Liver (tissue), 9 donors: ENCODE measurements around the gene DSC1. TPM values are rescaled to one million over a fixed set of nuclear protein-coding genes. Genes with fewer than 3 reads are reported as not detected.
A peak's percentile ranks its signal among the peaks of the same experiment; 100 is the strongest.

Source experiments
- DNase-seq: peaks from one replicate; pipeline ENCODE4 v3.0.0-alpha.2; 2017; ENCODE audit warnings: low spot score
- H3K27ac ChIP-seq, 2 donors: one replicate each; pipeline ENCODE4 v1.7.0; 2013; ENCODE audit warnings: inconsistent platforms in 2 of 2, low read length in 2 of 2, control low read depth in 1 of 2, low read depth in 1 of 2, mild to moderate bottlenecking in 1 of 2
- H3K27me3 ChIP-seq, 4 donors: one replicate each; pipeline versions ENCODE4 v1.6.1 to v1.7.0; 2013; ENCODE audit warnings: low read length in 3 of 4, inconsistent platforms in 1 of 4, mild to moderate bottlenecking in 1 of 4, moderate library complexity in 1 of 4; ENCODE audit not compliant: control insufficient read depth in 4 of 4, insufficient read depth in 4 of 4
- H3K36me3 ChIP-seq, 4 donors: one replicate each; pipeline versions ENCODE4 v1.6.1 to v1.7.0; 2013; ENCODE audit warnings: low read length in 3 of 4, mild to moderate bottlenecking in 3 of 4, low read depth in 1 of 4, moderate library complexity in 1 of 4; ENCODE audit not compliant: control insufficient read depth in 4 of 4, insufficient read depth in 3 of 4
- H3K4me1 ChIP-seq, 4 donors: one replicate each; pipeline versions ENCODE4 v1.6.1 to v1.7.0; 2013; ENCODE audit warnings: low read length in 3 of 4, mild to moderate bottlenecking in 3 of 4, moderate library complexity in 1 of 4; ENCODE audit not compliant: control insufficient read depth in 4 of 4, insufficient read depth in 4 of 4
- H3K4me3 ChIP-seq, 3 donors: one replicate each; pipeline versions ENCODE4 v1.6.1 to v1.7.0; 2013; ENCODE audit warnings: low read length in 3 of 3, control low read depth in 1 of 3, low read depth in 1 of 3, mild to moderate bottlenecking in 1 of 3
- H3K9ac ChIP-seq, 2 donors: one replicate each; pipeline ENCODE4 v1.7.0; 2013; ENCODE audit warnings: low read length in 2 of 2, mild to moderate bottlenecking in 2 of 2, moderate library complexity in 2 of 2, control low read depth in 1 of 2, low read depth in 1 of 2
- H3K9me3 ChIP-seq, 4 donors: one replicate each; pipeline versions ENCODE4 v1.6.1 to v1.7.0; 2013; ENCODE audit warnings: low read length in 3 of 4; ENCODE audit not compliant: control insufficient read depth in 4 of 4
- ATF3 ChIP-seq: IDR thresholded peaks from 2 replicates; pipeline ENCODE4 v1.6.1; 2016; ENCODE audit warnings: antibody characterized with exemption
- CTCF ChIP-seq: fragments of 150-350 bp; IDR thresholded peaks from 2 replicates; pipeline ENCODE4 v1.5.1; 2017; ENCODE audit warnings: improper control_type of control experiment, low read depth, low read length; ENCODE audit not compliant: missing input control
- EGR1 ChIP-seq, 2 donors: IDR thresholded peaks; 2 replicates each; pipeline ENCODE4 v1.6.1; 2016 to 2018; ENCODE audit warnings: antibody characterized with exemption in 2 of 2, low read depth in 2 of 2
- FOXA2 ChIP-seq: IDR thresholded peaks from 2 replicates; pipeline ENCODE4 v1.6.1; 2016; ENCODE audit warnings: antibody characterized with exemption
- GABPA ChIP-seq, 2 donors: IDR thresholded peaks in 1 of 2; conservative IDR thresholded peaks in 1 of 2; 2 replicates each; pipeline ENCODE4 v1.6.1; 2016; ENCODE audit warnings: antibody characterized with exemption in 2 of 2, mild to moderate bottlenecking in 1 of 2, moderate library complexity in 1 of 2
- HNF4A ChIP-seq, 2 donors: conservative IDR thresholded peaks; 2 replicates each; pipeline ENCODE4 v1.6.1; 2016; ENCODE audit warnings: antibody characterized with exemption in 2 of 2, mild to moderate bottlenecking in 2 of 2
- HNF4G ChIP-seq: IDR thresholded peaks from 2 replicates; pipeline ENCODE4 v1.6.1; 2016; ENCODE audit warnings: antibody characterized with exemption
- JUND ChIP-seq, 2 donors: IDR thresholded peaks; 2 replicates each; pipeline ENCODE4 v1.6.1; 2016; ENCODE audit warnings: antibody characterized with exemption in 2 of 2
- NR2F2 ChIP-seq: IDR thresholded peaks from 2 replicates; pipeline ENCODE4 v1.6.1; 2016; ENCODE audit warnings: antibody characterized with exemption
- RAD21 ChIP-seq, 2 donors: IDR thresholded peaks; 2 replicates each; pipeline ENCODE4 v1.6.1; 2016; ENCODE audit warnings: antibody characterized with exemption in 2 of 2, mild to moderate bottlenecking in 2 of 2
- RXRA ChIP-seq, 2 donors: IDR thresholded peaks; 2 replicates each; pipeline ENCODE4 v1.6.1; 2017 to 2018; ENCODE audit warnings: antibody characterized with exemption in 2 of 2, mild to moderate bottlenecking in 1 of 2
- SP1 ChIP-seq: IDR thresholded peaks from 2 replicates; pipeline ENCODE4 v1.6.1; 2018; ENCODE audit warnings: antibody characterized with exemption, mild to moderate bottlenecking
- TAF1 ChIP-seq: conservative IDR thresholded peaks from 2 replicates; pipeline ENCODE4 v1.6.1; 2016; ENCODE audit warnings: antibody characterized with exemption, mild to moderate bottlenecking
- WGBS: extraction: QIAGEN DNeasy Blood & Tissue Kit; methylation state at CpG from one replicate; pipeline ENCODE4 v1.1.7; 2013; 5-methylcytosine and 5-hydroxymethylcytosine counted together
- polyA plus RNA-seq, 2 donors: library from polyadenylated mRNA; stranded (reverse) in 1 of 2; unstranded in 1 of 2; fragments of 200-250 nt in 1 of 2; fragments of >200 nt in 1 of 2; fragmentation: Nextera tagmentation in 1 of 2; extraction: Ambion mirVana in 1 of 2; gene quantifications; one replicate each; pipeline versions ENCODE4 v1.2.1 to v1.2.3, GENCODE V29; 2013 to 2015
- total RNA-seq, 2 donors: library from RNA; depleted of rRNA; stranded (reverse); fragments of >200 nt; gene quantifications; one replicate each; pipeline ENCODE4 v1.2.3, GENCODE V29; 2014
- TF ChIP-seq, protein P1 (sequence below): IDR thresholded peaks from 2 replicates; pipeline ENCODE4 v1.6.1; 2016; ENCODE audit warnings: antibody characterized with exemption, mild to moderate bottlenecking
- TF ChIP-seq, protein P2 (sequence below): IDR thresholded peaks from 2 replicates; pipeline ENCODE4 v1.6.1; 2016; ENCODE audit warnings: antibody characterized with exemption
- donor health status: healthy.
- donor health status: healthy.
- donor health status: healthy.
- donor health status: healthy.
- donor health status: healthy.

The DSC1 gene
- total and polyA plus RNA-seq, 4 donors = not detected

- WGBS = 95% methylated on average over 2 of the region's 2 CpGs
- no peak overlapping the region for H3K27ac ChIP-seq
These were observed 59.7 kb downstream of the DSC1 start for GRCh38 chr18:31102941-31103340.

GRCh38 chr18:31102025-31102684 lies 60.5 kb downstream of the DSC1 start, which contains the start of gene DSC2:
TSS of gene DSC2 (minus strand) at chr18:31102421. CDS start at chr18:31101971, 450 bp downstream.
- no peaks in the 10 kb centered on the region for H3K27me3 ChIP-seq
- H3K4me1 ChIP-seq = peaks cover 0 to 14% (median 5%) of the 10 kb centered on the region in 4 donors
- H3K36me3 ChIP-seq = no peaks in the 10 kb centered on the region
- peak; percentile 72 for DNase-seq
- peak within 1 kb of the TSS; percentile 78 to 81 (median 80) for H3K4me3 ChIP-seq
- peak within 1 kb of the TSS; percentile 12 to 81 for H3K9ac ChIP-seq
- 3% methylated on average over 44 of the region's 44 CpGs for WGBS
- no peaks in the 10 kb centered on the region for H3K9me3 ChIP-seq
- TF ChIP-seq, protein P1, sequence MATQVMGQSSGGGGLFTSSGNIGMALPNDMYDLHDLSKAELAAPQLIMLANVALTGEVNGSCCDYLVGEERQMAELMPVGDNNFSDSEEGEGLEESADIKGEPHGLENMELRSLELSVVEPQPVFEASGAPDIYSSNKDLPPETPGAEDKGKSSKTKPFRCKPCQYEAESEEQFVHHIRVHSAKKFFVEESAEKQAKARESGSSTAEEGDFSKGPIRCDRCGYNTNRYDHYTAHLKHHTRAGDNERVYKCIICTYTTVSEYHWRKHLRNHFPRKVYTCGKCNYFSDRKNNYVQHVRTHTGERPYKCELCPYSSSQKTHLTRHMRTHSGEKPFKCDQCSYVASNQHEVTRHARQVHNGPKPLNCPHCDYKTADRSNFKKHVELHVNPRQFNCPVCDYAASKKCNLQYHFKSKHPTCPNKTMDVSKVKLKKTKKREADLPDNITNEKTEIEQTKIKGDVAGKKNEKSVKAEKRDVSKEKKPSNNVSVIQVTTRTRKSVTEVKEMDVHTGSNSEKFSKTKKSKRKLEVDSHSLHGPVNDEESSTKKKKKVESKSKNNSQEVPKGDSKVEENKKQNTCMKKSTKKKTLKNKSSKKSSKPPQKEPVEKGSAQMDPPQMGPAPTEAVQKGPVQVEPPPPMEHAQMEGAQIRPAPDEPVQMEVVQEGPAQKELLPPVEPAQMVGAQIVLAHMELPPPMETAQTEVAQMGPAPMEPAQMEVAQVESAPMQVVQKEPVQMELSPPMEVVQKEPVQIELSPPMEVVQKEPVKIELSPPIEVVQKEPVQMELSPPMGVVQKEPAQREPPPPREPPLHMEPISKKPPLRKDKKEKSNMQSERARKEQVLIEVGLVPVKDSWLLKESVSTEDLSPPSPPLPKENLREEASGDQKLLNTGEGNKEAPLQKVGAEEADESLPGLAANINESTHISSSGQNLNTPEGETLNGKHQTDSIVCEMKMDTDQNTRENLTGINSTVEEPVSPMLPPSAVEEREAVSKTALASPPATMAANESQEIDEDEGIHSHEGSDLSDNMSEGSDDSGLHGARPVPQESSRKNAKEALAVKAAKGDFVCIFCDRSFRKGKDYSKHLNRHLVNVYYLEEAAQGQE = no peak
- TF ChIP-seq GABPA (IDR thresholded peaks at IDR 0.05 in 1 of 2, conservative IDR thresholded peaks at IDR 0.05 in 1 of 2) = no peak
- peak; percentile 71 for TF ChIP-seq TAF1
- peak in 1 of 2 donors; percentile 40 for TF ChIP-seq RAD21 (IDR thresholded peaks at IDR 0.05)
- TF ChIP-seq, protein P2, sequence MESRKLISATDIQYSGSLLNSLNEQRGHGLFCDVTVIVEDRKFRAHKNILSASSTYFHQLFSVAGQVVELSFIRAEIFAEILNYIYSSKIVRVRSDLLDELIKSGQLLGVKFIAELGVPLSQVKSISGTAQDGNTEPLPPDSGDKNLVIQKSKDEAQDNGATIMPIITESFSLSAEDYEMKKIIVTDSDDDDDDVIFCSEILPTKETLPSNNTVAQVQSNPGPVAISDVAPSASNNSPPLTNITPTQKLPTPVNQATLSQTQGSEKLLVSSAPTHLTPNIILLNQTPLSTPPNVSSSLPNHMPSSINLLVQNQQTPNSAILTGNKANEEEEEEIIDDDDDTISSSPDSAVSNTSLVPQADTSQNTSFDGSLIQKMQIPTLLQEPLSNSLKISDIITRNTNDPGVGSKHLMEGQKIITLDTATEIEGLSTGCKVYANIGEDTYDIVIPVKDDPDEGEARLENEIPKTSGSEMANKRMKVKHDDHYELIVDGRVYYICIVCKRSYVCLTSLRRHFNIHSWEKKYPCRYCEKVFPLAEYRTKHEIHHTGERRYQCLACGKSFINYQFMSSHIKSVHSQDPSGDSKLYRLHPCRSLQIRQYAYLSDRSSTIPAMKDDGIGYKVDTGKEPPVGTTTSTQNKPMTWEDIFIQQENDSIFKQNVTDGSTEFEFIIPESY = no peak
- no peak for TF ChIP-seq FOXA2
- peak in 1 of 2 donors; percentile 32 for TF ChIP-seq RXRA (IDR thresholded peaks at IDR 0.05)
- no peak for TF ChIP-seq HNF4G
- no peak for TF ChIP-seq ATF3
- peak; percentile 24 for TF ChIP-seq SP1
- no peak for TF ChIP-seq EGR1 (IDR thresholded peaks at IDR 0.05; ENCODE audit: low read depth in 2 of 2)
- no peak for TF ChIP-seq CTCF
- no peak for TF ChIP-seq JUND (IDR thresholded peaks at IDR 0.05)
- peak; percentile 51 to 69 for TF ChIP-seq HNF4A (conservative IDR thresholded peaks at IDR 0.05)
- peak within 1 kb of the TSS; percentile 83 to 92 for H3K27ac ChIP-seq

More at GRCh38 chr18:31102941-31103340, 59.7 kb downstream of the DSC1 start:
- Histone ChIP-seq H3K9me3 (no peaks in the 10 kb centered on the region), H3K27me3 (no peaks in the 10 kb centered on the region), H3K4me3 (no peak overlapping the region), H3K36me3 (no peaks in the 10 kb centered on the region), H3K4me1 (peaks cover 0 to 14% (median 5%) of the 10 kb centered on the region in 4 donors), H3K9ac (no peak overlapping the region)
- DNase-seq = no peak
- TF ChIP-seq TAF1 = no peak
- no peak for TF ChIP-seq NR2F2
- no peak for TF ChIP-seq CTCF
- TF ChIP-seq RXRA (IDR thresholded peaks at IDR 0.05) = no peak
